ENCODE results near the gene PAX5.

GRCh38 chr9:37005517-37006140 lies 28.4 kb downstream of the PAX5 start:
- TF ChIP-seq CTCF (IDR thresholded peaks at IDR 0.05; ENCODE audit: low read length) (no peak), EZH2 (optimal IDR thresholded peaks at IDR 0.05; ENCODE audit: low read depth, low read length) (no peak)
